Liver (tissue), 9 donors: ENCODE results near the gene RABGGTA. TPM values are rescaled to one million over a fixed set of nuclear protein-coding genes. Genes with fewer than 3 reads are reported as not detected.

ENCODE experiments used
- DNase-seq: peaks from one replicate; pipeline ENCODE4 v3.0.0-alpha.2; 2017; ENCODE audit warnings: low spot score
- H3K27ac ChIP-seq, 2 donors: one replicate each; pipeline ENCODE4 v1.7.0; 2013; ENCODE audit warnings: inconsistent platforms in 2 of 2, low read length in 2 of 2, control low read depth in 1 of 2, low read depth in 1 of 2, mild to moderate bottlenecking in 1 of 2
- H3K27me3 ChIP-seq, 4 donors: one replicate each; pipeline versions ENCODE4 v1.6.1 to v1.7.0; 2013; ENCODE audit warnings: low read length in 3 of 4, inconsistent platforms in 1 of 4, mild to moderate bottlenecking in 1 of 4, moderate library complexity in 1 of 4; ENCODE audit not compliant: control insufficient read depth in 4 of 4, insufficient read depth in 4 of 4
- H3K36me3 ChIP-seq, 4 donors: one replicate each; pipeline versions ENCODE4 v1.6.1 to v1.7.0; 2013; ENCODE audit warnings: low read length in 3 of 4, mild to moderate bottlenecking in 3 of 4, low read depth in 1 of 4, moderate library complexity in 1 of 4; ENCODE audit not compliant: control insufficient read depth in 4 of 4, insufficient read depth in 3 of 4
- H3K4me1 ChIP-seq, 4 donors: one replicate each; pipeline versions ENCODE4 v1.6.1 to v1.7.0; 2013; ENCODE audit warnings: low read length in 3 of 4, mild to moderate bottlenecking in 3 of 4, moderate library complexity in 1 of 4; ENCODE audit not compliant: control insufficient read depth in 4 of 4, insufficient read depth in 4 of 4
- H3K4me3 ChIP-seq, 3 donors: one replicate each; pipeline versions ENCODE4 v1.6.1 to v1.7.0; 2013; ENCODE audit warnings: low read length in 3 of 3, control low read depth in 1 of 3, low read depth in 1 of 3, mild to moderate bottlenecking in 1 of 3
- H3K9ac ChIP-seq, 2 donors: one replicate each; pipeline ENCODE4 v1.7.0; 2013; ENCODE audit warnings: low read length in 2 of 2, mild to moderate bottlenecking in 2 of 2, moderate library complexity in 2 of 2, control low read depth in 1 of 2, low read depth in 1 of 2
- H3K9me3 ChIP-seq, 4 donors: one replicate each; pipeline versions ENCODE4 v1.6.1 to v1.7.0; 2013; ENCODE audit warnings: low read length in 3 of 4; ENCODE audit not compliant: control insufficient read depth in 4 of 4
- EGR1 ChIP-seq, 2 donors: IDR thresholded peaks; 2 replicates each; pipeline ENCODE4 v1.6.1; 2016 to 2018; ENCODE audit warnings: antibody characterized with exemption in 2 of 2, low read depth in 2 of 2
- FOXA1 ChIP-seq: IDR thresholded peaks from 2 replicates; pipeline ENCODE4 v1.6.1; 2016; ENCODE audit warnings: antibody characterized with exemption
- FOXA2 ChIP-seq: IDR thresholded peaks from 2 replicates; pipeline ENCODE4 v1.6.1; 2016; ENCODE audit warnings: antibody characterized with exemption
- GABPA ChIP-seq, 2 donors: IDR thresholded peaks in 1 of 2; conservative IDR thresholded peaks in 1 of 2; 2 replicates each; pipeline ENCODE4 v1.6.1; 2016; ENCODE audit warnings: antibody characterized with exemption in 2 of 2, mild to moderate bottlenecking in 1 of 2, moderate library complexity in 1 of 2
- HNF4A ChIP-seq, 2 donors: conservative IDR thresholded peaks; 2 replicates each; pipeline ENCODE4 v1.6.1; 2016; ENCODE audit warnings: antibody characterized with exemption in 2 of 2, mild to moderate bottlenecking in 2 of 2
- HNF4G ChIP-seq: IDR thresholded peaks from 2 replicates; pipeline ENCODE4 v1.6.1; 2016; ENCODE audit warnings: antibody characterized with exemption
- JUND ChIP-seq, 2 donors: IDR thresholded peaks; 2 replicates each; pipeline ENCODE4 v1.6.1; 2016; ENCODE audit warnings: antibody characterized with exemption in 2 of 2
- NR2F2 ChIP-seq: IDR thresholded peaks from 2 replicates; pipeline ENCODE4 v1.6.1; 2016; ENCODE audit warnings: antibody characterized with exemption
- RXRA ChIP-seq, 2 donors: IDR thresholded peaks; 2 replicates each; pipeline ENCODE4 v1.6.1; 2017 to 2018; ENCODE audit warnings: antibody characterized with exemption in 2 of 2, mild to moderate bottlenecking in 1 of 2
- SP1 ChIP-seq: IDR thresholded peaks from 2 replicates; pipeline ENCODE4 v1.6.1; 2018; ENCODE audit warnings: antibody characterized with exemption, mild to moderate bottlenecking
- TAF1 ChIP-seq: conservative IDR thresholded peaks from 2 replicates; pipeline ENCODE4 v1.6.1; 2016; ENCODE audit warnings: antibody characterized with exemption, mild to moderate bottlenecking
- WGBS: extraction: QIAGEN DNeasy Blood & Tissue Kit; methylation state at CpG from one replicate; pipeline ENCODE4 v1.1.7; 2013; 5-methylcytosine and 5-hydroxymethylcytosine counted together
- polyA plus RNA-seq, 2 donors: library from polyadenylated mRNA; stranded (reverse) in 1 of 2; unstranded in 1 of 2; fragments of 200-250 nt in 1 of 2; fragments of >200 nt in 1 of 2; fragmentation: Nextera tagmentation in 1 of 2; extraction: Ambion mirVana in 1 of 2; gene quantifications; one replicate each; pipeline versions ENCODE4 v1.2.1 to v1.2.3, GENCODE V29; 2013 to 2015
- total RNA-seq, 2 donors: library from RNA; depleted of rRNA; stranded (reverse); fragments of >200 nt; gene quantifications; one replicate each; pipeline ENCODE4 v1.2.3, GENCODE V29; 2014
- TF ChIP-seq, protein P1 (sequence below): IDR thresholded peaks from 2 replicates; pipeline ENCODE4 v1.6.1; 2016; ENCODE audit warnings: antibody characterized with exemption
- TF ChIP-seq, protein P2 (sequence below): fragments of 150-350 bp; IDR thresholded peaks from 2 replicates; pipeline ENCODE4 v1.5.1; 2017; ENCODE audit warnings: improper control_type of control experiment, low read depth, low read length; ENCODE audit not compliant: missing input control
- TF ChIP-seq, protein P3 (sequence below): IDR thresholded peaks from 2 replicates; pipeline ENCODE4 v1.6.1; 2016; ENCODE audit warnings: antibody characterized with exemption
- TF ChIP-seq, protein P4 (sequence below): IDR thresholded peaks from 2 replicates; pipeline ENCODE4 v1.6.1; 2016; ENCODE audit warnings: antibody characterized with exemption
- donor health status: healthy.
- donor health status: healthy.
- donor health status: healthy.
- donor health status: healthy.
- donor health status: healthy.

Gene RABGGTA
- total and polyA plus RNA-seq, 4 donors, result 7.5 to 19.7 (median 13.2) TPM

DNA sequence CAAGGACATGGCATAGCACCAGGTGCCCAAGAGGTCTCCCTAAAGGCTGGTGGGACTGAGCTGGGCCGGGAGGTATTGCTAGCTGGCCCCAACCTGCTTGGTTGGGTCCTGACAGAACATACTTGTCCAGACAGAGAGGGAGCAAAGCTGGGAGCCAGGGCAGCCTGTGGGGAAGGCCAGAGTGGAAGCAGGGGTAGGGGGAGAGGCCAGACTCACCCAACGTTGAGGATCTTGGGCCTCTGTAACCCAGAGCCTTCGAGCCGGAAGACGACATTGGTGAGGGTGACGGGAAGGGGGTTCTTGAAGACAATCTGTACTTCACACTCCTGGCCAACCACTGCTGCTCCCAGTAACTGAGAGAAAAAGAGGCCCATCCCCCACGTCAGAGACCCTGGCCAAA, 17.5 kb downstream of the RABGGTA start:
- H3K9ac ChIP-seq, result no peak overlapping the region
- no peaks in the 10 kb centered on the region for H3K4me1 ChIP-seq
- H3K27ac ChIP-seq, result no peak overlapping the region
- DNase-seq, result no peak
- TF ChIP-seq EGR1 (IDR thresholded peaks at IDR 0.05; ENCODE audit: low read depth in 2 of 2) (no peak), FOXA2 (no peak), HNF4G (no peak), JUND (IDR thresholded peaks at IDR 0.05) (no peak), HNF4A (conservative IDR thresholded peaks at IDR 0.05) (no peak), RXRA (IDR thresholded peaks at IDR 0.05) (no peak), TAF1 (no peak), NR2F2 (no peak), FOXA1 (no peak)
- TF ChIP-seq, protein P1, sequence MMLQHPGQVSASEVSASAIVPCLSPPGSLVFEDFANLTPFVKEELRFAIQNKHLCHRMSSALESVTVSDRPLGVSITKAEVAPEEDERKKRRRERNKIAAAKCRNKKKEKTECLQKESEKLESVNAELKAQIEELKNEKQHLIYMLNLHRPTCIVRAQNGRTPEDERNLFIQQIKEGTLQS, result no peak
- TF ChIP-seq, protein P2, sequence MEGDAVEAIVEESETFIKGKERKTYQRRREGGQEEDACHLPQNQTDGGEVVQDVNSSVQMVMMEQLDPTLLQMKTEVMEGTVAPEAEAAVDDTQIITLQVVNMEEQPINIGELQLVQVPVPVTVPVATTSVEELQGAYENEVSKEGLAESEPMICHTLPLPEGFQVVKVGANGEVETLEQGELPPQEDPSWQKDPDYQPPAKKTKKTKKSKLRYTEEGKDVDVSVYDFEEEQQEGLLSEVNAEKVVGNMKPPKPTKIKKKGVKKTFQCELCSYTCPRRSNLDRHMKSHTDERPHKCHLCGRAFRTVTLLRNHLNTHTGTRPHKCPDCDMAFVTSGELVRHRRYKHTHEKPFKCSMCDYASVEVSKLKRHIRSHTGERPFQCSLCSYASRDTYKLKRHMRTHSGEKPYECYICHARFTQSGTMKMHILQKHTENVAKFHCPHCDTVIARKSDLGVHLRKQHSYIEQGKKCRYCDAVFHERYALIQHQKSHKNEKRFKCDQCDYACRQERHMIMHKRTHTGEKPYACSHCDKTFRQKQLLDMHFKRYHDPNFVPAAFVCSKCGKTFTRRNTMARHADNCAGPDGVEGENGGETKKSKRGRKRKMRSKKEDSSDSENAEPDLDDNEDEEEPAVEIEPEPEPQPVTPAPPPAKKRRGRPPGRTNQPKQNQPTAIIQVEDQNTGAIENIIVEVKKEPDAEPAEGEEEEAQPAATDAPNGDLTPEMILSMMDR, result no peak
- TF ChIP-seq, protein P3, sequence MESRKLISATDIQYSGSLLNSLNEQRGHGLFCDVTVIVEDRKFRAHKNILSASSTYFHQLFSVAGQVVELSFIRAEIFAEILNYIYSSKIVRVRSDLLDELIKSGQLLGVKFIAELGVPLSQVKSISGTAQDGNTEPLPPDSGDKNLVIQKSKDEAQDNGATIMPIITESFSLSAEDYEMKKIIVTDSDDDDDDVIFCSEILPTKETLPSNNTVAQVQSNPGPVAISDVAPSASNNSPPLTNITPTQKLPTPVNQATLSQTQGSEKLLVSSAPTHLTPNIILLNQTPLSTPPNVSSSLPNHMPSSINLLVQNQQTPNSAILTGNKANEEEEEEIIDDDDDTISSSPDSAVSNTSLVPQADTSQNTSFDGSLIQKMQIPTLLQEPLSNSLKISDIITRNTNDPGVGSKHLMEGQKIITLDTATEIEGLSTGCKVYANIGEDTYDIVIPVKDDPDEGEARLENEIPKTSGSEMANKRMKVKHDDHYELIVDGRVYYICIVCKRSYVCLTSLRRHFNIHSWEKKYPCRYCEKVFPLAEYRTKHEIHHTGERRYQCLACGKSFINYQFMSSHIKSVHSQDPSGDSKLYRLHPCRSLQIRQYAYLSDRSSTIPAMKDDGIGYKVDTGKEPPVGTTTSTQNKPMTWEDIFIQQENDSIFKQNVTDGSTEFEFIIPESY, result no peak
- TF ChIP-seq, protein P4, sequence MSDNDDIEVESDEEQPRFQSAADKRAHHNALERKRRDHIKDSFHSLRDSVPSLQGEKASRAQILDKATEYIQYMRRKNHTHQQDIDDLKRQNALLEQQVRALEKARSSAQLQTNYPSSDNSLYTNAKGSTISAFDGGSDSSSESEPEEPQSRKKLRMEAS, result no peak
- no peaks in the 10 kb centered on the region for H3K9me3 ChIP-seq
- H3K4me3 ChIP-seq, result no peak overlapping the region
- H3K27me3 ChIP-seq, result no peaks in the 10 kb centered on the region
- peaks cover 0 to 11% (median 1%) of the 10 kb centered on the region in 4 donors for H3K36me3 ChIP-seq
- 90% methylated on average over 7 of the region's 7 CpGs for WGBS

DNA sequence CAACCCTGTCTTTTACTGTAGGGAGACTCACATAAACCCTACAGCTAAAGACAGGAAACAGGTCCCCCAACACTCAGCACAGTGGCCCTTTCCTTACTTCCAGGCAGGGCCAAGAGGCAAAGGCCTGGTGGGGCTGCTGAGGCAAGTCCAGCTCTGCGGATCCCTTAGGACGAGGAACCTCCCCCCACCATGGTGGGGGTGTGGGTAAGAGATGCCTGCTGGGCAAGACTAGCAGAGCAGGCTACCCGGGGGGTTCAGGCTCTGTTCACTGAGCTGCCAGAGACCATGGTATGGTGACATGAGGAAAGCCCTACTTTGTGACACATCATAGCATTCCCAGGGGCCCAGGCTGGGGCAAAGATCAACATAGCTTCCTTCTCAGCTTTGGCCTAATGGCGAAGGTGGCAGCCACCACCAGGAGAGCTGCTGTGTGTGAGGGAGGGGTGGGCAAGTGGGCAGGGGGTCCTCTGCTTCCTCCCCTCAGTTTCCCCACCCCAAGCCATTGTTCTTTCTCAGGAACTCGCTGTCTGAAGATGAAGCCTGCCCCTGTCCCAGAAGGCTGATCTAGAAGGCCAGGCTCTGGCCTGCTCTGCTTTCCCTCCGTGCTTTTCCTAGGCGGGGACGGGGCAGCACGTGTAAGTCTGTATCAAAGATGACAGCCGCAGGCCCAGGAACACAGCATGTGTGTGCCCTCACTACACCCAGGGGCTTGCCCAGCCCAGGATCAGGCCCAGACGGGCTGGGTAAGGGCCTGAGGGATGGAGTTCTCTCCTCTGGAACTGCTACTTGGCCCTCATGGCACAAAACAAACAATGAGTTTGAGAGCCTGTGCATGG, 18.9 kb downstream of the RABGGTA start:
- no peaks in the 10 kb centered on the region for H3K27me3 ChIP-seq
- no peak overlapping the region for H3K4me3 ChIP-seq
- peaks cover 0 to 7% (median 1%) of the 10 kb centered on the region in 4 donors for H3K36me3 ChIP-seq
- H3K4me1 ChIP-seq, result no peaks in the 10 kb centered on the region
- H3K9ac ChIP-seq, result no peak overlapping the region
- DNase-seq, result no peak
- H3K9me3 ChIP-seq, result no peaks in the 10 kb centered on the region
- H3K27ac ChIP-seq, result no peak overlapping the region
- no peak for TF ChIP-seq RXRA (IDR thresholded peaks at IDR 0.05)
- 95% methylated on average over 11 of the region's 11 CpGs for WGBS

DNA sequence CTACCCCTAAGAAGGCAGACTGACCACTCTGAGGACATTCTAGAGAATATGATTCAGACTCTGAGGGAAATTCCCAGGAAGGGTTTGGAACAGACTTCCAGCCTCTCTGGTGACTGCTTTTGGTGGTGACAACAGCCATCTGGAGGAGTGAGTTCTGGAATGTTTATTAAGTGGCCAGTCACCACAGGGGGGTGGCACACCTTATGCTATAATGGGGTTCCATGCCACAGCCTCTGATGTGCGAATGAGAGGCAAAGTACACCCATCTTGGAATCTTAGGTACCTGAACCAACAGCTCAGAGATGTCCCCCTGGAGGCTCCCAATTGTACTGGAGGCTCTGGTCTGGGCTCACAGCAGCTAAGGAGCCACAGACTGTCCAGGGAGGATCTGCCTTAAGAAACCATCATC, 19.5 kb downstream of the RABGGTA start:
- Histone ChIP-seq H3K4me3 (no peak overlapping the region), H3K9ac (no peak overlapping the region), H3K27ac (no peak overlapping the region), H3K27me3 (no peaks in the 10 kb centered on the region), H3K36me3 (peaks cover 0 to 7% (median 1%) of the 10 kb centered on the region in 4 donors), H3K4me1 (peaks cover 0 to 3% (median 0%) of the 10 kb centered on the region in 4 donors), H3K9me3 (no peaks in the 10 kb centered on the region)
- WGBS, result 94% methylated on average over 1 of the region's 1 CpG
- TF ChIP-seq EGR1 (IDR thresholded peaks at IDR 0.05; ENCODE audit: low read depth in 2 of 2), result no peak
- TF ChIP-seq SP1, result no peak
- TF ChIP-seq, protein P4, result no peak
- TF ChIP-seq, protein P2, result no peak
- TF ChIP-seq GABPA (IDR thresholded peaks at IDR 0.05 in 1 of 2, conservative IDR thresholded peaks at IDR 0.05 in 1 of 2), result no peak
- no peak for DNase-seq
